ENCODE data around the gene SLC1A1. TPM values are rescaled to one million over a fixed set of nuclear protein-coding genes. Genes with fewer than 3 reads are reported as not detected.

Gene SLC1A1
- total RNA-seq, 2 donors from 2014 or later: 2.6 to 5.2 TPM

- Histone ChIP-seq H3K4me3 (no peak overlapping the region), H3K9me3 (no peaks in the 10 kb centered on the region), H3K27ac (no peak overlapping the region), H3K36me3 (replicated peaks in 1 of 2; ENCODE audit: insufficient read depth in 1 of 2, low read depth in 2 of 2) (no peaks in the 10 kb centered on the region), H3K27me3 (no peaks in the 10 kb centered on the region), H3K4me1 (peaks cover 9% of the 10 kb centered on the region)
- WGBS, 2 donors: 70 to 73% methylated on average over 8 of the region's 8 CpGs
- ATAC-seq (no peak), DNase-seq (no peak)
- intact Hi-C loops (cut with DNase I): no loop called here
- TF ChIP-seq POLR2A (IDR thresholded peaks at IDR 0.05) (no peak), CTCF (IDR thresholded peaks at IDR 0.05) (no peak)
Measured at GRCh38 chr9:4514252-4515128, 24.2 kb downstream of the SLC1A1 start.

DNA sequence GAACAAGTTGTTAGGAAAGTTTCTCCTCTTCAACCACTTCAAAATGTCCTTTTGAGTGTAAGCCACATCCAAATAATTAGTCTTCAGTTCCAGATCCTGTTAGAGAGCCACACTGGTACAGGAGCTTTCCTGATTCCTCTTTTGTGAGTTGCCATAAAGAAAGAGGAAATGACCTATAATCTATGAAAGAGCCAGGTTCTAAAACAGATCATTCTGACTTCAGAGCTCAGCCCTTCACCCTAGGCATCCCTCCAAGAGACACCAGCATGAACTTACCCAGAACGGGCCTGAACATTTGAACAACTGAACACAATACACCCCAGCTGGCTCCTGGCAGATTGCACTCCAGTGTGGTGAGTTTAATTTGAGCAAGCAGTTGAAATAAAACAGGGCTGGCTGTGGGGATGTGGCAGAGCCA is 25.7 kb downstream of the SLC1A1 start:
- intact Hi-C loops (cut with DNase I): no loop called here
- Histone ChIP-seq H3K9me3 (no peaks in the 10 kb centered on the region), H3K36me3 (replicated peaks in 1 of 2; ENCODE audit: insufficient read depth in 1 of 2, low read depth in 2 of 2) (no peaks in the 10 kb centered on the region), H3K27me3 (no peaks in the 10 kb centered on the region), H3K4me3 (no peak overlapping the region), H3K4me1 (no peaks in the 10 kb centered on the region), H3K27ac (no peak overlapping the region)
- 58 to 67% methylated on average over 1 of the region's 1 CpG for WGBS, 2 donors
- TF ChIP-seq CTCF (IDR thresholded peaks at IDR 0.05) (no peak), POLR2A (IDR thresholded peaks at IDR 0.05) (no peak)
- ATAC-seq (no peak), DNase-seq (no peak)

- no peak overlapping the region for H3K4me3 ChIP-seq
- H3K27me3 ChIP-seq: no peaks in the 10 kb centered on the region
- ATAC-seq (peak; percentile 65), DNase-seq (no peak)
- no peak for TF ChIP-seq POLR2A (IDR thresholded peaks at IDR 0.05)
- TF ChIP-seq CTCF (IDR thresholded peaks at IDR 0.05): no peak
- intact Hi-C loops (cut with DNase I): no loop called here
- H3K36me3 ChIP-seq (replicated peaks in 1 of 2; ENCODE audit: insufficient read depth in 1 of 2, low read depth in 2 of 2): no peaks in the 10 kb centered on the region
- H3K4me1 ChIP-seq: no peaks in the 10 kb centered on the region
- 45 to 47% methylated on average over 6 of the region's 6 CpGs for WGBS, 2 donors
- H3K9me3 ChIP-seq: no peaks in the 10 kb centered on the region
- H3K27ac ChIP-seq: peak overlapping the region in 2 of 4 donors; percentile 24 to 51
Measured at GRCh38 chr9:4517274-4517673, 27.0 kb downstream of the SLC1A1 start.

GRCh38 chr9:4519604-4520003 is 29.3 kb downstream of the SLC1A1 start:
- no peaks in the 10 kb centered on the region for H3K9me3 ChIP-seq
- 79 to 89% methylated on average over 2 of the region's 2 CpGs for WGBS, 2 donors
- intact Hi-C loops (cut with DNase I): no loop called here
- H3K36me3 ChIP-seq (replicated peaks in 1 of 2; ENCODE audit: insufficient read depth in 1 of 2, low read depth in 2 of 2): no peaks in the 10 kb centered on the region
- DNase-seq (no peak), ATAC-seq (no peak)
- H3K27me3 ChIP-seq: no peaks in the 10 kb centered on the region
- no peak overlapping the region for H3K4me3 ChIP-seq
- TF ChIP-seq CTCF (IDR thresholded peaks at IDR 0.05) (no peak), POLR2A (IDR thresholded peaks at IDR 0.05) (no peak)
- no peak overlapping the region for H3K27ac ChIP-seq
- H3K4me1 ChIP-seq: no peaks in the 10 kb centered on the region

DNA sequence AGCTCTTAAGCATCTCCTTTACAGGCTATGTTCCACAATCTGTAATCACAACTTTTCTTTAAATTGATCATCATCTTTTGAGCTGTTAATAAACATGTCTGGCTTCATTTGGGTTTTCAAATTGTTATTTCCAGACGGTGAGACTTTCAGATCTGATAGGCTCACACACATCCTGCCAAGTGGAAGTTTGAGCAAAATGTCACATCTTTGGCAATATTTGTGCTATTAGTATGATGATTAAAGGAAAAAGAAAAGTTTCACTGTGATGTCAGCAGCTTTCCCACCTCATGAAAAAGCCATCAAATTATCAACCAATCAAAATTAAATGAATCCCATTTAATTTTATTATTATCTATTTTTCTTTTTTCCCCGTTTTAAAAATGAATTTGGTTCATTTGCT is 29.8 kb downstream of the SLC1A1 start:
- Histone ChIP-seq H3K4me3 (no peak overlapping the region), H3K9me3 (no peaks in the 10 kb centered on the region), H3K36me3 (replicated peaks in 1 of 2; ENCODE audit: insufficient read depth in 1 of 2, low read depth in 2 of 2) (no peaks in the 10 kb centered on the region), H3K27ac (no peak overlapping the region), H3K4me1 (no peaks in the 10 kb centered on the region), H3K27me3 (no peaks in the 10 kb centered on the region)
- intact Hi-C loops (cut with DNase I): no loop called here
- DNase-seq (no peak), ATAC-seq (no peak)
- TF ChIP-seq CTCF (IDR thresholded peaks at IDR 0.05) (no peak), POLR2A (IDR thresholded peaks at IDR 0.05) (no peak)
- WGBS, 2 donors: 37 to 41% methylated on average over 2 of the region's 2 CpGs
